H1 (cell line): Measurements from ENCODE around the gene BRD4. TPM values are rescaled to one million over a fixed set of nuclear protein-coding genes. Genes with fewer than 3 reads are reported as not detected.

Experiments
- CTCF ChIA-PET: fragments of 300-600 bp; sonication (Branson Sonifier 250); formaldehyde crosslinking; loops from one replicate; lab custom pipeline; 2021; ENCODE audit not compliant: partially characterized antibody; lab: Charles Lee
- POLR2A ChIA-PET: fragments of 300-600 bp; sonication (Branson Sonifier 250); formaldehyde crosslinking; loops from one replicate; lab custom pipeline; 2021; ENCODE audit warnings: inconsistent platforms; ENCODE audit not compliant: partially characterized antibody; lab: Charles Lee
- DNase-seq, 2 experiments: peaks; one replicate each; pipeline versions ENCODE4 v3.0.0 to v3.0.0-alpha.2; 2010 to 2022; ENCODE audit warnings: low spot score in 2 of 2, low read depth in 1 of 2, mixed read lengths in 1 of 2
- FAIRE-seq: peaks from 2 replicates; lab custom pipeline; 2011; peaks lifted over from hg19 to GRCh38; lab: Jason Lieb, UNC
- H2AFZ ChIP-seq: 2 replicates; pipeline ENCODE4 v1.8.1; 2012; ENCODE audit warnings: low read length, inconsistent platforms
- H2AK5ac ChIP-seq: 2 replicates; pipeline ENCODE4 v1.6.1; 2013; ENCODE audit warnings: low read depth, low read length
- H2BK120ac ChIP-seq: replicated peaks from 2 replicates; pipeline ENCODE3; 2013; ENCODE audit warnings: low read depth, low read length, inconsistent platforms
- H2BK12ac ChIP-seq: 2 replicates; pipeline ENCODE4 v1.6.1; 2013; ENCODE audit warnings: low read depth, low read length
- H2BK15ac ChIP-seq: 2 replicates; pipeline ENCODE4 v1.6.1; 2013; ENCODE audit warnings: low read length
- H2BK20ac ChIP-seq: 2 replicates; pipeline ENCODE4 v1.6.1; 2013; ENCODE audit warnings: low read length
- H2BK5ac ChIP-seq: 2 replicates; pipeline ENCODE4 v1.6.1; 2013; ENCODE audit warnings: low read depth, low read length
- H3K14ac ChIP-seq: 2 replicates; pipeline ENCODE4 v1.6.1; 2013; ENCODE audit warnings: inconsistent platforms; ENCODE audit not compliant: insufficient read length
- H3K18ac ChIP-seq: 2 replicates; pipeline ENCODE4 v1.6.1; 2013; ENCODE audit warnings: low read length; ENCODE audit errors: extremely low read depth
- H3K23ac ChIP-seq: 2 replicates; pipeline ENCODE4 v1.6.1; 2013; ENCODE audit warnings: inconsistent platforms; ENCODE audit not compliant: insufficient read length
- H3K23me2 ChIP-seq: 2 replicates; pipeline ENCODE4 v1.6.1; 2013; ENCODE audit warnings: low read depth, low read length
- H3K27ac ChIP-seq: 2 replicates; pipeline ENCODE4 v1.6.1; 2011; ENCODE audit warnings: low read depth, low read length, inconsistent platforms
- H3K27me3 ChIP-seq, 4 experiments: replicated peaks in 1 of 4; 1 replicate in 1 of 4; 2 replicates in 3 of 4; pipeline versions ENCODE4 v1.6.1 to v1.8.1; 2011 to 2013; ENCODE audit warnings: low read length in 3 of 4, mild to moderate bottlenecking in 3 of 4, inconsistent platforms in 2 of 4, mixed read lengths in 2 of 4, moderate library complexity in 1 of 4; ENCODE audit not compliant: control insufficient read depth in 3 of 4, insufficient read depth in 3 of 4; ENCODE audit errors: extremely low read depth in 1 of 4
- H3K36me3 ChIP-seq, 4 experiments: 2 replicates each; pipeline versions ENCODE4 v1.6.1 to v1.8.1; 2011 to 2013; ENCODE audit warnings: mild to moderate bottlenecking in 4 of 4, low read length in 3 of 4, moderate library complexity in 2 of 4, control low read depth in 1 of 4, inconsistent platforms in 1 of 4; ENCODE audit not compliant: insufficient read depth in 4 of 4, control insufficient read depth in 2 of 4
- H3K4ac ChIP-seq: replicated peaks from 2 replicates; pipeline ENCODE3; 2013; ENCODE audit warnings: low read length, low read depth, mixed read lengths, inconsistent platforms; ENCODE audit not compliant: insufficient read length
- H3K4me1 ChIP-seq, 4 experiments: replicated peaks in 1 of 4; 1 replicate in 1 of 4; 2 replicates in 3 of 4; pipeline versions ENCODE4 v1.6.1 to v1.8.1; 2011 to 2013; ENCODE audit warnings: low read length in 3 of 4, inconsistent platforms in 2 of 4, mixed read lengths in 1 of 4; ENCODE audit not compliant: insufficient read depth in 4 of 4, control insufficient read depth in 3 of 4
- H3K4me2 ChIP-seq, 2 experiments: 2 replicates each; pipeline versions ENCODE4 v1.6.1 to v1.8.1; 2011 to 2013; ENCODE audit warnings: low read depth in 2 of 2, low read length in 2 of 2, control low read depth in 1 of 2, inconsistent platforms in 1 of 2, mild to moderate bottlenecking in 1 of 2; ENCODE audit not compliant: insufficient read depth in 1 of 2
- H3K4me3 ChIP-seq, 4 experiments: fragments of 200-600, 300-600 bp in 1 of 4; sonication (generic), shearing (Covaris generic), sonication (Bioruptor Twin) in 1 of 4; 2 replicates each; pipeline versions ENCODE4 v1.5.1 to v1.8.1; 2011 to 2016; ENCODE audit warnings: low read length in 4 of 4, low read depth in 3 of 4, control low read depth in 2 of 4, inconsistent platforms in 2 of 4, mild to moderate bottlenecking in 2 of 4, mixed read lengths in 1 of 4, moderate library complexity in 1 of 4; ENCODE audit not compliant: insufficient read depth in 2 of 4; ENCODE audit errors: extremely low read depth in 1 of 4
- H3K56ac ChIP-seq: replicated peaks from 2 replicates; pipeline ENCODE3; 2013; ENCODE audit warnings: low read depth, mild to moderate bottlenecking, mixed read lengths, low read length, inconsistent platforms; ENCODE audit not compliant: insufficient read length
- H3K79me1 ChIP-seq: 2 replicates; pipeline ENCODE4 v1.6.1; 2013; ENCODE audit warnings: low read depth, low read length, control low read depth
- H3K79me2 ChIP-seq, 2 experiments: 2 replicates each; pipeline versions ENCODE4 v1.6.1 to v1.8.1; 2012 to 2013; ENCODE audit warnings: low read length in 2 of 2, mild to moderate bottlenecking in 2 of 2, inconsistent platforms in 1 of 2; ENCODE audit not compliant: insufficient read depth in 2 of 2, control insufficient read depth in 1 of 2
- H3K9ac ChIP-seq, 4 experiments: replicated peaks in 1 of 4; 1 replicate in 1 of 4; 2 replicates in 3 of 4; pipeline versions ENCODE4 v1.6.1 to v1.8.1; 2011 to 2013; ENCODE audit warnings: low read depth in 3 of 4, low read length in 3 of 4, control low read depth in 2 of 4, mild to moderate bottlenecking in 2 of 4, moderate library complexity in 2 of 4, inconsistent platforms in 1 of 4; ENCODE audit errors: extremely low read depth in 1 of 4
- H3K9me3 ChIP-seq, 2 experiments: 2 replicates each; pipeline versions ENCODE4 v1.6.1 to v1.8.1; 2012 to 2013; ENCODE audit warnings: mild to moderate bottlenecking in 2 of 2, moderate library complexity in 2 of 2, control low read depth in 1 of 2, inconsistent platforms in 1 of 2, low read depth in 1 of 2, low read length in 1 of 2, mixed read lengths in 1 of 2; ENCODE audit not compliant: insufficient read depth in 2 of 2
- H4K20me1 ChIP-seq, 2 experiments: replicated peaks in 1 of 2; 2 replicates each; pipeline versions ENCODE3 to v1.8.1; 2011 to 2013; ENCODE audit warnings: inconsistent platforms in 2 of 2, low read length in 2 of 2, mild to moderate bottlenecking in 1 of 2; ENCODE audit not compliant: insufficient read depth in 2 of 2, control insufficient read depth in 1 of 2
- H4K5ac ChIP-seq: 2 replicates; pipeline ENCODE4 v1.6.1; 2013; ENCODE audit warnings: low read length, low read depth, mixed read lengths, inconsistent platforms; ENCODE audit not compliant: insufficient read length
- H4K8ac ChIP-seq: 2 replicates; pipeline ENCODE4 v1.8.0; 2013; ENCODE audit warnings: mild to moderate bottlenecking, moderate library complexity, low read length, inconsistent platforms; ENCODE audit not compliant: insufficient read depth; ENCODE audit errors: extremely low read depth
- H4K91ac ChIP-seq: replicated peaks from 2 replicates; pipeline ENCODE3; 2013; ENCODE audit warnings: low read length, mixed read lengths, inconsistent platforms; ENCODE audit not compliant: insufficient read length
- ASH2L ChIP-seq: fragments of 200-600, 300-600 bp; sonication (generic); IDR thresholded peaks from one replicate; pipeline ENCODE4 v1.7.1; 2017; ENCODE audit warnings: low read length
- BCL11A ChIP-seq, 2 experiments: IDR thresholded peaks; one replicate each; pipeline ENCODE4 v1.6.1; 2011; ENCODE audit warnings: low read depth in 2 of 2, low read length in 2 of 2, mild to moderate bottlenecking in 2 of 2
- CEBPB ChIP-seq: IDR thresholded peaks from 2 replicates; pipeline ENCODE4 v1.6.1; 2012; ENCODE audit warnings: low read depth, low read length
- HDAC2 ChIP-seq, 2 experiments: fragments of 300-600 bp in 1 of 2; sonication (generic) in 1 of 2; IDR thresholded peaks; 2 replicates each; pipeline ENCODE4 v1.6.1; 2011 to 2012; ENCODE audit warnings: low read depth in 2 of 2, low read length in 2 of 2, mild to moderate bottlenecking in 2 of 2, moderate library complexity in 2 of 2, borderline replicate concordance in 1 of 2, inconsistent platforms in 1 of 2
- POU5F1 ChIP-seq: IDR thresholded peaks from 2 replicates; pipeline ENCODE4 v1.6.1; 2011; ENCODE audit warnings: low read depth, mild to moderate bottlenecking, low read length, moderate library complexity
- RBBP5 ChIP-seq: IDR thresholded peaks from 2 replicates; pipeline ENCODE4 v1.7.1; 2012; ENCODE audit warnings: low read depth, mild to moderate bottlenecking, inconsistent platforms, low read length, moderate library complexity, borderline replicate concordance
- TAF1 ChIP-seq: IDR thresholded peaks from 2 replicates; pipeline ENCODE4 v1.6.1; 2011; ENCODE audit warnings: mild to moderate bottlenecking, low read depth, low read length
- ZNF274 ChIP-seq: IDR thresholded peaks from 2 replicates; pipeline ENCODE4 v1.7.0; 2012; ENCODE audit warnings: low read length, borderline replicate concordance; ENCODE audit errors: extremely low read depth
- WGBS, 2 experiments: shearing (Covaris generic) in 1 of 2; methylation state at CpG; one replicate each; pipeline versions ENCODE4 v1.1.6 to v1.1.7; 2013 to 2015; ENCODE audit warnings: low lambda C conversion rate in 2 of 2, mixed read lengths in 2 of 2, inconsistent platforms in 1 of 2, low coverage in 1 of 2, missing lambda C conversion rate in 1 of 2; ENCODE audit not compliant: insufficient replicate concordance in 2 of 2, insufficient coverage in 1 of 2, insufficient read length in 1 of 2; ENCODE audit errors: extremely low coverage in 1 of 2, missing lambda C conversion rate in 1 of 2; 5-methylcytosine and 5-hydroxymethylcytosine counted together
- polyA plus RNA-seq, 7 experiments: library from polyadenylated mRNA; depleted of rRNA in 3 of 7; stranded (reverse) in 5 of 7; unstranded in 2 of 7; fragments of >200 nt in 5 of 7; fragments of 200-250 nt in 2 of 7; gene quantifications; 1 replicate in 5 of 7; 2 replicates in 1 of 7; 4 replicates in 1 of 7; pipeline versions ENCODE4 v1.2.1 to v1.2.3, GENCODE V29; 2011 to 2013; ENCODE audit warnings: missing spikeins in 2 of 7, mixed read lengths in 2 of 7
- total RNA-seq: library from RNA; stranded (reverse); fragmentation: NEBNext Ultra II Directional; extraction: Animal tissue kit (Norgen Biotek cat#: 25700); gene quantifications from 2 replicates; pipeline ENCODE4 v1.2.1, GENCODE V29; 2021
- TF ChIP-seq, protein P1 (sequence below): IDR thresholded peaks from 2 replicates; pipeline ENCODE4 v1.6.1; 2012; ENCODE audit warnings: inconsistent platforms
- TF ChIP-seq, protein P2 (sequence below): IDR thresholded peaks from 2 replicates; pipeline ENCODE4 v1.6.1; 2012; ENCODE audit warnings: low read length, inconsistent platforms

The BRD4 gene
- total and polyA plus RNA-seq, 2 of the 8 experiments (the other 6 are each of a cell fraction or from before 2014, with no cell fraction given) = 14.1 to 146 TPM

DNA sequence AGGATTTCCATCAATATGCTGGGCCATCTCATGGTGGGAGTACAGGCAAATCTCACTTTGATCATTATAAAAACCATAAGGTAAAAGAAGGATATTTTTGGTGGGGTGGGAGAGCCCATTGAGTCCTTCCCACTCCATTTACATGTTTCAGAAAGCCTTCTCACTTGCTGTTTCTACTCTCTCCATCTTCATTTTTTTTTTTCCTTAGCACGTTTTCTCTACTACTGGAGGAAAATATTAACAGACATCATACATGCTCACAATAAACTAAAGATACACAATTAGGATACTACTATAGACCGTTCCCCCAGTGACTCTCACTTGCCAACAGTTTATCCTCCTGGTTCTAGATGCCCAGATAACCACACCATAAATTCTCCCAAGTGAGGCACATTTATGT lies 49.1 kb upstream of the BRD4 start:
- whole genome bisulfite sequencing, 2 experiments = 85% methylated on average over 2 of the region's 2 CpGs; no CpG with 5 or more reads in 1 of the 2 experiments
- peaks cover 10% of the 10 kb centered on the region for H3K23me2 ChIP-seq
- H3K4me3 ChIP-seq = peak overlapping the region in 1 of 4 experiments; percentile 89; a peak in 2 of 8 replicates
- POLR2A ChIA-PET = no interaction called here
- no peaks in the 10 kb centered on the region for H3K9me3 ChIP-seq
- no peak overlapping the region for H2AFZ ChIP-seq
- CTCF ChIA-PET = no interaction called here
- H3K23ac ChIP-seq = no peak overlapping the region
- no peak overlapping the region for H4K91ac ChIP-seq
- H3K4me2 ChIP-seq = peak overlapping the region; percentile 79 to 91; a peak in 3 of 4 replicates
- H3K18ac ChIP-seq = no peak overlapping the region
- H3K56ac ChIP-seq = no peak overlapping the region
- no peak overlapping the region for H2BK20ac ChIP-seq
- no peak overlapping the region for H2BK15ac ChIP-seq
- H4K20me1 ChIP-seq = peaks cover 5 to 16% of the 10 kb centered on the region in 2 experiments
- H3K36me3 ChIP-seq = no peaks in the 10 kb centered on the region; a peak in 2 of 8 replicates
- no peak overlapping the region for H3K14ac ChIP-seq
- no peak overlapping the region for H2BK12ac ChIP-seq
- no peak for FAIRE-seq
- H3K27ac ChIP-seq = no peak overlapping the region
- H4K5ac ChIP-seq = no peak overlapping the region
- H2AK5ac ChIP-seq = no peak overlapping the region
- H3K79me1 ChIP-seq = peaks cover 4% of the 10 kb centered on the region; the same call in 1 of the 2 replicates
- H3K79me2 ChIP-seq = peaks cover 20 to 28% of the 10 kb centered on the region in 2 experiments
- no peak overlapping the region for H2BK120ac ChIP-seq
- no peak overlapping the region for H2BK5ac ChIP-seq
- no peaks in the 10 kb centered on the region for H3K27me3 ChIP-seq
- peaks cover 0 to 9% (median 6%) of the 10 kb centered on the region in 4 experiments; a peak in 6 of 7 replicates for H3K4me1 ChIP-seq
- no peak overlapping the region for H3K4ac ChIP-seq
- no peak overlapping the region for H3K9ac ChIP-seq
- no peak for DNase-seq
- no peak overlapping the region for H4K8ac ChIP-seq
- TF ChIP-seq POU5F1 (no peak), TAF1 (no peak), CEBPB (no peak), ZNF274 (no peak), RBBP5 (no peak), BCL11A (IDR thresholded peaks at IDR 0.05; ENCODE audit: low read depth in 2 of 2, low read length in 2 of 2) (no peak), ASH2L (no peak), HDAC2 (IDR thresholded peaks at IDR 0.05; ENCODE audit: borderline replicate concordance in 1 of 2, low read depth in 2 of 2, low read length in 2 of 2) (no peak)
- TF ChIP-seq, protein P1, sequence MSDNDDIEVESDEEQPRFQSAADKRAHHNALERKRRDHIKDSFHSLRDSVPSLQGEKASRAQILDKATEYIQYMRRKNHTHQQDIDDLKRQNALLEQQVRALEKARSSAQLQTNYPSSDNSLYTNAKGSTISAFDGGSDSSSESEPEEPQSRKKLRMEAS = no peak
- TF ChIP-seq, protein P2, sequence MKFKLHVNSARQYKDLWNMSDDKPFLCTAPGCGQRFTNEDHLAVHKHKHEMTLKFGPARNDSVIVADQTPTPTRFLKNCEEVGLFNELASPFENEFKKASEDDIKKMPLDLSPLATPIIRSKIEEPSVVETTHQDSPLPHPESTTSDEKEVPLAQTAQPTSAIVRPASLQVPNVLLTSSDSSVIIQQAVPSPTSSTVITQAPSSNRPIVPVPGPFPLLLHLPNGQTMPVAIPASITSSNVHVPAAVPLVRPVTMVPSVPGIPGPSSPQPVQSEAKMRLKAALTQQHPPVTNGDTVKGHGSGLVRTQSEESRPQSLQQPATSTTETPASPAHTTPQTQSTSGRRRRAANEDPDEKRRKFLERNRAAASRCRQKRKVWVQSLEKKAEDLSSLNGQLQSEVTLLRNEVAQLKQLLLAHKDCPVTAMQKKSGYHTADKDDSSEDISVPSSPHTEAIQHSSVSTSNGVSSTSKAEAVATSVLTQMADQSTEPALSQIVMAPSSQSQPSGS = no peak
